Breast epithelium (tissue), 4 donors: ENCODE data around the gene BDNF. TPM values are rescaled to one million over a fixed set of nuclear protein-coding genes. Genes with fewer than 3 reads are reported as not detected.

ENCODE experiments used
- DNase-seq, 2 donors: peaks; one replicate each; pipeline ENCODE4 v3.0.0-alpha.2; 2019; ENCODE audit warnings: low spot score in 2 of 2
- H3K27ac ChIP-seq, 2 donors: fragments of 200-600 bp; sonication (generic) in 1 of 2; one replicate each; pipeline ENCODE4 v1.5.1; 2016 to 2019; ENCODE audit warnings: mild to moderate bottlenecking in 1 of 2
- H3K27me3 ChIP-seq, 2 donors: fragments of 200-600 bp; sonication (generic) in 1 of 2; one replicate each; pipeline versions ENCODE4 v1.5.1 to v1.6.0; 2017 to 2019; ENCODE audit warnings: control low read depth in 1 of 2, mild to moderate bottlenecking in 1 of 2
- H3K36me3 ChIP-seq: fragments of 200-600 bp; one replicate; pipeline ENCODE4 v1.5.1; 2019
- H3K4me1 ChIP-seq, 2 donors: fragments of 200-600 bp; sonication (generic); one replicate each; pipeline ENCODE4 v1.5.1; 2016 to 2019; ENCODE audit warnings: control low read depth in 1 of 2
- H3K4me3 ChIP-seq, 3 donors: fragments of 200-600 bp; sonication (generic); 1 replicate in 2 of 3; 2 replicates in 1 of 3; pipeline ENCODE4 v1.5.1; 2016 to 2019; ENCODE audit warnings: mild to moderate bottlenecking in 3 of 3, moderate library complexity in 2 of 3
- H3K9me3 ChIP-seq, 2 donors: fragments of 200-600 bp; sonication (generic) in 1 of 2; one replicate each; pipeline ENCODE4 v1.5.1; 2016 to 2019; ENCODE audit warnings: control low read depth in 1 of 2
- POLR2A ChIP-seq: fragments of 450-650 bp; IDR thresholded peaks from one replicate; pipeline ENCODE4 v1.6.1; 2016; ENCODE audit warnings: antibody characterized with exemption, mild to moderate bottlenecking, moderate library complexity
- POLR2AphosphoS5 ChIP-seq, 3 donors: sonication (generic); formaldehyde crosslinking; IDR thresholded peaks; one replicate each; pipeline ENCODE4 v1.6.1; 2017; ENCODE audit warnings: antibody characterized with exemption in 3 of 3
- intact Hi-C: fragments of 100-400 bp; cut with DNase I; formaldehyde crosslinking; loops from one replicate; pipeline ENCODE4 v1.15.1; 2023; ENCODE audit warnings: low total_unique reads
- total RNA-seq, 3 donors: library from RNA; depleted of rRNA; stranded (reverse); fragments of >200 nt; gene quantifications; one replicate each; pipeline ENCODE4 v1.1.0, GENCODE V29; 2016
- TF ChIP-seq, protein P1 (sequence below), 3 donors: fragments of 450-650 bp; IDR thresholded peaks; one replicate each; pipeline ENCODE4 v1.5.1; 2016 to 2017; ENCODE audit warnings: antibody characterized with exemption in 3 of 3, mild to moderate bottlenecking in 3 of 3, moderate library complexity in 3 of 3

The BDNF gene
- total RNA-seq, 3 donors from 2014 or later: 0.44 to 0.66 TPM; not detected in 1

DNA sequence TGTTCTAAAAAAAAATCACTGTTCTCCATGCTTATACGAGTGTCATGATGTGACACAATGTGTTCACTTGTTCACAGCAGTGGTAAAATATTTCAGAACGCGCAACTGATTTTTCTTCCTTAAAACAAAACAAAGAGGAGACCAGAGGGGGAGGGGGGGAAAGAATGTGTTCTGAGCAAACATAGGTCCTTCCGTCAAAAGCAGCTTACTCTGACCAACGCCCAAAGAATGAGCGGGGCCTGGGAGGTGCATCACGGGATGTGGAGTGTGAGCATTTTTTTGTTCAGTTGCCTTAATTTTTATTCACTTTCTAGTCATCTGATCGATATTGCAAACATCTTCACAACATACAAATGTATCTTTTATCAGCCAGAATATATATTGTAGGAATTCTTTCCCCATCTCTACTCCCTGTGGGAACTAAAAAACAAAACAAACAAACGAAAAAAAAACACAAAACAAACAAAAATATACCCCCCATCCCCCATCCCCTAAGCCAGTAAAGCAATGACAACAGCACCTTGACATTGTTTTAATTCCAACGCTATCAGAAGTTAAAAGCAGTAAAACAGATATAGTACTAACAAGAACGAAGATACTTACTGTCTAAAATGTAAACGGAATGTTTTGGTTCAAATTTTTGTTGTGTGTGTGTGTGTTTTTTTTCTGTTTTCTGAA lies 43.3 kb downstream of the BDNF start:
- Histone ChIP-seq H3K27me3 (no peaks in the 10 kb centered on the region), H3K27ac (no peak overlapping the region), H3K4me3 (no peak overlapping the region), H3K9me3 (no peaks in the 10 kb centered on the region), H3K4me1 (no peaks in the 10 kb centered on the region), H3K36me3 (no peaks in the 10 kb centered on the region)
- no peak for TF ChIP-seq POLR2AphosphoS5 (IDR thresholded peaks at IDR 0.05)
- TF ChIP-seq, protein P1, sequence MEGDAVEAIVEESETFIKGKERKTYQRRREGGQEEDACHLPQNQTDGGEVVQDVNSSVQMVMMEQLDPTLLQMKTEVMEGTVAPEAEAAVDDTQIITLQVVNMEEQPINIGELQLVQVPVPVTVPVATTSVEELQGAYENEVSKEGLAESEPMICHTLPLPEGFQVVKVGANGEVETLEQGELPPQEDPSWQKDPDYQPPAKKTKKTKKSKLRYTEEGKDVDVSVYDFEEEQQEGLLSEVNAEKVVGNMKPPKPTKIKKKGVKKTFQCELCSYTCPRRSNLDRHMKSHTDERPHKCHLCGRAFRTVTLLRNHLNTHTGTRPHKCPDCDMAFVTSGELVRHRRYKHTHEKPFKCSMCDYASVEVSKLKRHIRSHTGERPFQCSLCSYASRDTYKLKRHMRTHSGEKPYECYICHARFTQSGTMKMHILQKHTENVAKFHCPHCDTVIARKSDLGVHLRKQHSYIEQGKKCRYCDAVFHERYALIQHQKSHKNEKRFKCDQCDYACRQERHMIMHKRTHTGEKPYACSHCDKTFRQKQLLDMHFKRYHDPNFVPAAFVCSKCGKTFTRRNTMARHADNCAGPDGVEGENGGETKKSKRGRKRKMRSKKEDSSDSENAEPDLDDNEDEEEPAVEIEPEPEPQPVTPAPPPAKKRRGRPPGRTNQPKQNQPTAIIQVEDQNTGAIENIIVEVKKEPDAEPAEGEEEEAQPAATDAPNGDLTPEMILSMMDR (IDR thresholded peaks at IDR 0.05): no peak
- no peak for TF ChIP-seq POLR2A
- no peak for DNase-seq
- intact Hi-C loops: no loop called here

DNA sequence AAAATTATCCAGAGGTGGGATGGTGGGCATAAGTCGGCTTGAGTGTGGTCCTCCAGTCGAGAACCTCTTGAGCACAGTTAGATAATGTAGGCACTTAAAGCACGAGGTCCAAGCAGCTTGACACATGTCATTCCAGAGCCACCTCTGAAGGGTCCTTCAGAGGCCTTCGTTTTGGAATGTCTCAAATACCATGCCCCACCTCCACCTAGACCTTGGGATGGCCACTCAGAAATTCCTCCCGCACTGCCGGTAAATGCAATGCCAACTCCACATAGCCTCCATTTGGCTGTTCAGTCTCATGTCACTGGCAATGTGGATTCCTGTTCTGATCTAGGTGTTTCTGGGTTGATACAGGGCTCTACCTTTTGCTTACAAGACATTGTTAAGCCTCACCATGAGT lies 43.9 kb downstream of the BDNF start:
- no peaks in the 10 kb centered on the region for H3K36me3 ChIP-seq
- no peaks in the 10 kb centered on the region for H3K4me1 ChIP-seq
- DNase-seq: no peak
- TF ChIP-seq, protein P1 (IDR thresholded peaks at IDR 0.05): no peak
- no peak for TF ChIP-seq POLR2A
- TF ChIP-seq POLR2AphosphoS5 (IDR thresholded peaks at IDR 0.05): no peak
- H3K27ac ChIP-seq: no peak overlapping the region
- intact Hi-C loops: no loop called here
- no peak overlapping the region for H3K4me3 ChIP-seq
- no peaks in the 10 kb centered on the region for H3K9me3 ChIP-seq
- no peaks in the 10 kb centered on the region for H3K27me3 ChIP-seq

DNA sequence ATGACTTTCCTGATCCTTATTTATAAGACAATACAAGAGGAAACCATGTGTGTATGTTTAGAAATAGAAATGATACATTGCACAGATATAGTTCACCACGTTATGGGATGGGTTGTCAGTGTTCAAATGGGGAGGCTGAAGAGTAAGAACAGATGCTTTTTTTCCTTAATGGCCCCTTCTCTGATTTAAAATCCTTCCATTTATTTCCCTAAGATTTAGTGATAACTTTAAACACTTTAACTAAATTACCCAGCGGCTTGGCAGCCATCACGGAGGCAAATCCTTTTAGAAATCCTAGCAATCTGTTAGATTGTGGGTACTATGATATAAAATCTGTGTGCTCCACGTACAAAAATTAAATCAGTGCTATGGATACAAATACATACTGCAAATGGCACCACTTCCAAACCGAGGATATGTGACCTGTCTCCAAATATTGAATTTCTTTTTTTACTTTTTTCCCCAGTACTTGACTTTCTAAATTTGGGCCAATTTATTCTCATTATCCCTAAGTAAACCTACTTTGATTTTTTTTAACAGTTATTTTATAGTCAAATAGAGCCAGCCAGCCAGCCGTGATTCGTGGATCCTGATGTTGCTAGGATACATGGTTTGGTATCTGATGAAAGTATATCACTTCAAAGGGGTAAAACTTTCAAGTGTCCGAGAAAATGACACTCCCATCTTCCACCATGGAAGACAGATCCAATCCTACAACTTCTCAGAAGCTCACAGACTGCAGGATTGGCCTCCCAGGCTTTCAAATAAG lies 46.1 kb downstream of the BDNF start:
- Histone ChIP-seq H3K36me3 (no peaks in the 10 kb centered on the region), H3K27ac (no peak overlapping the region), H3K4me3 (no peak overlapping the region), H3K27me3 (no peaks in the 10 kb centered on the region), H3K9me3 (no peaks in the 10 kb centered on the region), H3K4me1 (no peaks in the 10 kb centered on the region)
- no peak for TF ChIP-seq POLR2AphosphoS5 (IDR thresholded peaks at IDR 0.05)
- no peak for TF ChIP-seq POLR2A
- TF ChIP-seq, protein P1 (IDR thresholded peaks at IDR 0.05): no peak
- intact Hi-C loops: no loop called here
- DNase-seq: no peak

DNA sequence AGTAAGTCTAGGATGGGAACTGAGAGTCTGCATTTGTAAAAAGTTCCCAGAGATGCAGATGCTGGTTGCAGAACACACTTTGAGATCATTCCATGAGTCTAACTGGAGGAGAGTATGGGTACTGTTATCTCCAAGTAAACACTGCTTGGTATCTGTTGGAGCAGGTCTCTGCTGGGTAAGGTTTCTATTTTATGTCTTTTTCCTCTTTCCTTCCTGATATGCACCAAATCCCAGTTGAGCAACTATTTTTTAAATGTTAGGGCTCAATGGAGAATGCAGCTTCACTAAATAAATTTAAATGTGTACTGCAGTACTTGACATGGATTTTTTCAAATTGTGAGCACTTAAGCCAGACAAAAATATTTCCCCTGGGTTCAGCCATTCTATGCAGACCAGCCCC lies 48.5 kb downstream of the BDNF start:
- Histone ChIP-seq H3K27ac (no peak overlapping the region), H3K36me3 (no peaks in the 10 kb centered on the region), H3K4me1 (no peaks in the 10 kb centered on the region), H3K9me3 (no peaks in the 10 kb centered on the region), H3K4me3 (no peak overlapping the region), H3K27me3 (no peaks in the 10 kb centered on the region)
- no peak for TF ChIP-seq POLR2A
- TF ChIP-seq, protein P1 (IDR thresholded peaks at IDR 0.05): no peak
- no peak for TF ChIP-seq POLR2AphosphoS5 (IDR thresholded peaks at IDR 0.05)
- DNase-seq: no peak
- intact Hi-C loops: no loop called here

DNA sequence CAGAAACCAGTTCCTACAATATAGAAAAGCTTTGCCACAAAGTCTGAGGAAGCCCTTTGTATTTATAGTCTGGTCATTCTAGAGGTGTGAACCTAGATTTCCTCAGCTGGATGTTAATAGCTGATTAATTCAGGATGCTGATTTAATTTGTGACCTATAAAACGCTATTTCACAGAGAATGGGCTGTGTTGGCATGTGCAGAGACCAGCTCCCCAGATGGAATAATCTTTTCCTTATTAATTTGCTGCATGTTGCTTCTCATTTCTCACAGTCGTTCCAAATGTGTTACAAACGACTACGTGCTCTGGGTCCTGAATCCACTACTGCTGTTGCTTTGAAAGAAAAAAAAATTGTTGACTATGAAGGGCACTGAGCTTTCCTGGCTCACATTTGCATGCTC lies 49.3 kb downstream of the BDNF start:
- H3K4me3 ChIP-seq: no peak overlapping the region
- TF ChIP-seq POLR2A (no peak), POLR2AphosphoS5 (IDR thresholded peaks at IDR 0.05) (no peak)
- TF ChIP-seq, protein P1 (IDR thresholded peaks at IDR 0.05): no peak
- no peaks in the 10 kb centered on the region for H3K27me3 ChIP-seq
- H3K4me1 ChIP-seq: no peaks in the 10 kb centered on the region
- DNase-seq: no peak
- no peak overlapping the region for H3K27ac ChIP-seq
- H3K9me3 ChIP-seq: no peaks in the 10 kb centered on the region
- intact Hi-C loops: no loop called here
- no peaks in the 10 kb centered on the region for H3K36me3 ChIP-seq
